ENCODE data around the gene MAP6.

The MAP6 gene

DNA sequence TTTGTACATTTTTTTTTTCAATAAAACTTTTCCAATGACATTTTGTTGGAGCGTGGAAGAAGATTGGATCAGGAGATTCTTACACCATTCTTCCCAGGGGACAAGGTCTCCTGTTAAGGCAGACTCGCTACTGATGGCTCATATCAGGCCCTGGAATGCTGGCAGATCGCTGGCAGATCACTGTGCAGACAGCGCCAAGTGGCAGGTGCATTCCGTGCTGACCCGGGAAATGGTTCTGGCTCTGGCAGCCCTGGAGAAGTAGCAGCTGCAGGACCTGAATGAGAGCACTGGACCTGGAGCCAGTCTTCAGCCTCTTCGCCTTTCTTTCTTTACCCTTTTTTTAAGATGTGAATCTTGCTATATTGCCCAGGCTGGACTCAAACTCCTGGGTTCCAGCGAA, 96.1 kb downstream of the MAP6 start:
- Histone ChIP-seq H3K27me3 (replicated peaks; ENCODE audit: insufficient read depth, low read length) (peaks cover 17% of the 10 kb centered on the region; the same call in 1 of the 2 replicates), H3K79me2 (ENCODE audit: low read length) (no peaks in the 10 kb centered on the region), H3K4me3 (ENCODE audit: low read length) (no peak overlapping the region), H4K20me1 (ENCODE audit: insufficient read depth, low read length) (no peaks in the 10 kb centered on the region), H3K27ac (ENCODE audit: low read length) (no peak overlapping the region), H2AFZ (ENCODE audit: low read length) (no peak overlapping the region), H3K36me3 (replicated peaks; ENCODE audit: insufficient read depth, low read length) (no peaks in the 10 kb centered on the region), H3K9me2 (replicated peaks; ENCODE audit: insufficient read depth, low read length) (no peaks in the 10 kb centered on the region), H3K9me3 (replicated peaks; ENCODE audit: insufficient read depth, low read length) (no peaks in the 10 kb centered on the region), H3K9ac (ENCODE audit: low read length) (no peak overlapping the region), H3F3A (ENCODE audit: insufficient read depth, low read length) (no peaks in the 10 kb centered on the region), H3K4me1 (ENCODE audit: low read length) (no peaks in the 10 kb centered on the region), H3K4me2 (ENCODE audit: low read depth, low read length) (no peak overlapping the region)
- TF ChIP-seq, protein P1, sequence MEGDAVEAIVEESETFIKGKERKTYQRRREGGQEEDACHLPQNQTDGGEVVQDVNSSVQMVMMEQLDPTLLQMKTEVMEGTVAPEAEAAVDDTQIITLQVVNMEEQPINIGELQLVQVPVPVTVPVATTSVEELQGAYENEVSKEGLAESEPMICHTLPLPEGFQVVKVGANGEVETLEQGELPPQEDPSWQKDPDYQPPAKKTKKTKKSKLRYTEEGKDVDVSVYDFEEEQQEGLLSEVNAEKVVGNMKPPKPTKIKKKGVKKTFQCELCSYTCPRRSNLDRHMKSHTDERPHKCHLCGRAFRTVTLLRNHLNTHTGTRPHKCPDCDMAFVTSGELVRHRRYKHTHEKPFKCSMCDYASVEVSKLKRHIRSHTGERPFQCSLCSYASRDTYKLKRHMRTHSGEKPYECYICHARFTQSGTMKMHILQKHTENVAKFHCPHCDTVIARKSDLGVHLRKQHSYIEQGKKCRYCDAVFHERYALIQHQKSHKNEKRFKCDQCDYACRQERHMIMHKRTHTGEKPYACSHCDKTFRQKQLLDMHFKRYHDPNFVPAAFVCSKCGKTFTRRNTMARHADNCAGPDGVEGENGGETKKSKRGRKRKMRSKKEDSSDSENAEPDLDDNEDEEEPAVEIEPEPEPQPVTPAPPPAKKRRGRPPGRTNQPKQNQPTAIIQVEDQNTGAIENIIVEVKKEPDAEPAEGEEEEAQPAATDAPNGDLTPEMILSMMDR (IDR thresholded peaks at IDR 0.05; ENCODE audit: low read length), result no peak
- TF ChIP-seq EZH2phosphoT487 (IDR thresholded peaks at IDR 0.05; ENCODE audit: low read length), result no peak
- no peak for TF ChIP-seq EZH2 (optimal IDR thresholded peaks at IDR 0.05; ENCODE audit: low read depth, low read length)
- no peak for DNase-seq

DNA sequence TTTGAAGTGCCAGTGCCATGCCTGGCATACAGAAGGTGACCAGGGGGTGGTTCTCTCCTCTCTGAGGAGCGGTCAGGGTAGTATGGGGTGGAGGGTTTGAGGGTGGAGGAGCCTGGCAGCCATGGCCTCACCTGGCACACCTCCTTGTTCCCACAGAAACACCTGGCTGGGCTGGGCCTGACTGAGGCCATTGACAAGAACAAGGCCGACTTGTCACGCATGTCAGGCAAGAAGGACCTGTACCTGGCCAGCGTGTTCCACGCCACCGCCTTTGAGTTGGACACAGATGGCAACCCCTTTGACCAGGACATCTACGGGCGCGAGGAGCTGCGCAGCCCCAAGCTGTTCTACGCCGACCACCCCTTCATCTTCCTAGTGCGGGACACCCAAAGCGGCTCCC, 97.2 kb downstream of the MAP6 start:
- no peaks in the 10 kb centered on the region for H3F3A ChIP-seq (ENCODE audit: insufficient read depth, low read length)
- no peak for DNase-seq
- H3K4me1 ChIP-seq (ENCODE audit: low read length), result no peaks in the 10 kb centered on the region
- no peak overlapping the region for H3K4me3 ChIP-seq (ENCODE audit: low read length)
- no peaks in the 10 kb centered on the region for H3K9me3 ChIP-seq (replicated peaks; ENCODE audit: insufficient read depth, low read length)
- peaks cover 17% of the 10 kb centered on the region; the same call in 1 of the 2 replicates for H3K27me3 ChIP-seq (replicated peaks; ENCODE audit: insufficient read depth, low read length)
- H3K9me2 ChIP-seq (replicated peaks; ENCODE audit: insufficient read depth, low read length), result no peaks in the 10 kb centered on the region
- TF ChIP-seq EZH2phosphoT487 (IDR thresholded peaks at IDR 0.05; ENCODE audit: low read length), result no peak
- TF ChIP-seq, protein P1 (IDR thresholded peaks at IDR 0.05; ENCODE audit: low read length), result no peak
- no peak for TF ChIP-seq EZH2 (optimal IDR thresholded peaks at IDR 0.05; ENCODE audit: low read depth, low read length)
- no peaks in the 10 kb centered on the region for H3K79me2 ChIP-seq (ENCODE audit: low read length)
- H3K9ac ChIP-seq (ENCODE audit: low read length), result no peak overlapping the region
- H3K36me3 ChIP-seq (replicated peaks; ENCODE audit: insufficient read depth, low read length), result no peaks in the 10 kb centered on the region
- no peak overlapping the region for H3K4me2 ChIP-seq (ENCODE audit: low read depth, low read length)
- no peak overlapping the region for H3K27ac ChIP-seq (ENCODE audit: low read length)
- H2AFZ ChIP-seq (ENCODE audit: low read length), result no peak overlapping the region
- H4K20me1 ChIP-seq (ENCODE audit: insufficient read depth, low read length), result no peaks in the 10 kb centered on the region

GRCh38 chr11:75570559-75571139, 98.2 kb downstream of the MAP6 start:
- Histone ChIP-seq H3K27ac (ENCODE audit: low read length) (no peak overlapping the region), H3K36me3 (replicated peaks; ENCODE audit: insufficient read depth, low read length) (no peaks in the 10 kb centered on the region), H2AFZ (ENCODE audit: low read length) (no peak overlapping the region), H3K4me3 (ENCODE audit: low read length) (no peak overlapping the region), H3K9ac (ENCODE audit: low read length) (no peak overlapping the region), H3K27me3 (replicated peaks; ENCODE audit: insufficient read depth, low read length) (peaks cover 17% of the 10 kb centered on the region; the same call in 1 of the 2 replicates), H3K79me2 (ENCODE audit: low read length) (no peaks in the 10 kb centered on the region), H3K9me3 (replicated peaks; ENCODE audit: insufficient read depth, low read length) (no peaks in the 10 kb centered on the region), H3K4me2 (ENCODE audit: low read depth, low read length) (no peak overlapping the region), H3K9me2 (replicated peaks; ENCODE audit: insufficient read depth, low read length) (no peaks in the 10 kb centered on the region), H4K20me1 (ENCODE audit: insufficient read depth, low read length) (no peaks in the 10 kb centered on the region), H3F3A (ENCODE audit: insufficient read depth, low read length) (no peaks in the 10 kb centered on the region), H3K4me1 (ENCODE audit: low read length) (no peaks in the 10 kb centered on the region)
- TF ChIP-seq EZH2phosphoT487 (IDR thresholded peaks at IDR 0.05; ENCODE audit: low read length), result no peak
- TF ChIP-seq EZH2 (optimal IDR thresholded peaks at IDR 0.05; ENCODE audit: low read depth, low read length), result no peak
- TF ChIP-seq, protein P1 (IDR thresholded peaks at IDR 0.05; ENCODE audit: low read length), result no peak
- DNase-seq, result no peak

All from MM.1S (cell line).